HEK293T (cell line): ENCODE measurements around the gene TMEM184C.

Source experiments
- BHLHE40 ChIP-seq: fragments of 450-650 bp; IDR thresholded peaks from 2 replicates; pipeline ENCODE4 v1.6.1; 2016; ENCODE audit warnings: mild to moderate bottlenecking, moderate library complexity, borderline replicate concordance
- CTBP1 ChIP-seq: fragments of 450-650 bp; IDR thresholded peaks from 2 replicates; pipeline ENCODE4 v1.6.1; 2016; ENCODE audit warnings: borderline replicate concordance
- FOXM1 ChIP-seq: fragments of 450-650 bp; IDR thresholded peaks from 2 replicates; pipeline ENCODE4 v1.6.1; 2017; ENCODE audit warnings: mild to moderate bottlenecking, borderline replicate concordance

- TF ChIP-seq FOXM1 = no peak
- no peak for TF ChIP-seq BHLHE40
- no peak for TF ChIP-seq CTBP1
These were observed 11.2 kb downstream of the TMEM184C start for GRCh38 chr4:147628415-147628814.
